SKM-1 treated with dmso at 0.1 percent for 144 hours (cell line): Measurements from ENCODE around the gene PPFIA4.

Experiments used
- DNase-seq: peaks from one replicate; lab custom pipeline; 2025; ENCODE audit not compliant: unreplicated experiment; lab: John Stamatoyannopoulos, UW

PPFIA4 gene

GRCh38 chr1:203099805-203100515 lies 73.7 kb downstream of the PPFIA4 start:
- no peak for DNase-seq

- no peak for DNase-seq
These were observed 74.2 kb downstream of the PPFIA4 start for GRCh38 chr1:203100516-203100869.

DNA sequence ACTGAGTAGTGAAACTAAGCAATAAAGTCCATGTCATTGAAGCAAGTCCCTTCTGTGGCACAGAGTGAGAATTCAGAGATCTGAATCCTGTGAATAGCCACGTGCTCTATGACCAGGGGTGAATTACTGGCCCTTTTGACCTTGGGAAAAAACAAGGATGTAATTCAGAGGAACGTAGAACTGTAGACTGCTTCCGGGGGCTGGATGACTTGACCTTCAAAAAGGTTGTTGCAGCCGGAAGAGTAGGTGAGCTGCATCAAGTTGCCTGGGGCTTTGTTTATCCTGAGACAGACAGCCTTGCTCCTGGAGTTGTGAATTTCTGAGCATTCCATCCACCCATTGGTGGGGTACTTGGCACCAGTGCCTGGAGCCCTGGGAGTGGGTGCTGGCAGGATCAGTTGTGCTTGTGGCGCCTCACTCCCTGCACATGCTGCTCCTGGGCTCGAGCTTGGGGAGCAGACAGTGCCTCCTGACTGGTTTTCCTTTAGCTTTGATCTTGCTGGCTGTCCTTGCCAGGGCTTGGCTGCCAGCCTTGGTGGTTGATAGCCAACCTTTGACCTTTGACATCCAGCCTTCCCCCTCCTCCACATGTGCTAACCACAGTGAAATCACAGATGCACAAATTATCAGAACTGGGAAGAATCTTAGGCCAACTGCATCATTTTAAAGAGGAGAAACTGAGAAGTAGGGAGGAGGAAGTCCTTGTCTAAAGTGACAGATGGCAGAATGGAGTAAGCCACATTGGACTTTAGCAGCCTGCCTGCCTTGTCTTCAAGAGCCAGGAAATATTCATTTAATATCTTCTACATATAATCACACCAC lies 75.7 kb downstream of the PPFIA4 start:
- DNase-seq, result peak; percentile 66

GRCh38 chr1:203103216-203103615 lies 76.9 kb downstream of the PPFIA4 start:
- no peak for DNase-seq

DNA sequence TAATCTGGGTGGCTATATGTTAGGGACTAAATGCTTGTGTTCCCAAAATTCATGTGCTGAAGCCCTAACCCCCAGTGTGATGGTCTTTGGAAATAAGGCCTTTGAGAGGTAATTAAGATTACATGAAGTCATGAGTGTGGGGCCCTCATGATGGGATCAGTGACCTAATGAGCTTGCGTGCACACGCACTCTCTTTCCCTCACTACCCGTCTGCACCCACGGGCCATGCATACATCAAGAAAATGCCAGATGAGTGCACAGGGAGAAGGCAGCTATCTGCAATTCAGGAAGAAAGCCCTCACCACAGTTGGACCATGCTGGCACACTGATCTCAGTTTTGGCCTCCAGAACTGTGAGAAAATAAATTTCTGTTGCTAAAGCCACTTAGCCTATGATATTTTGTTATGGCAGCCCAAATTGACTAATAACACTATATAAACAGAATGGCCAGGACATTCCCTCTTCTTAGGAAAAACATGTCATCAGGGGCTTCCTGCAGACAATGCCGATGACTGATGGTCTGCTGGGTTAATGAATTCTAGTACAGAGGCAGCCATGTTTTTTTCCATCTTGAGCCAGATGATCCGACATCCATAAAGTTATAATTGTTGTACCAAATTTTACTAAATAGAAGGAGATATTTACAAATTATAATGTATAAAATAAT lies 77.7 kb downstream of the PPFIA4 start:
- DNase-seq, result no peak

- no peak for DNase-seq
These were observed 78.6 kb downstream of the PPFIA4 start for GRCh38 chr1:203104789-203105390.

GRCh38 chr1:203112475-203112874 lies 86.2 kb downstream of the PPFIA4 start:
- no peak for DNase-seq

DNA sequence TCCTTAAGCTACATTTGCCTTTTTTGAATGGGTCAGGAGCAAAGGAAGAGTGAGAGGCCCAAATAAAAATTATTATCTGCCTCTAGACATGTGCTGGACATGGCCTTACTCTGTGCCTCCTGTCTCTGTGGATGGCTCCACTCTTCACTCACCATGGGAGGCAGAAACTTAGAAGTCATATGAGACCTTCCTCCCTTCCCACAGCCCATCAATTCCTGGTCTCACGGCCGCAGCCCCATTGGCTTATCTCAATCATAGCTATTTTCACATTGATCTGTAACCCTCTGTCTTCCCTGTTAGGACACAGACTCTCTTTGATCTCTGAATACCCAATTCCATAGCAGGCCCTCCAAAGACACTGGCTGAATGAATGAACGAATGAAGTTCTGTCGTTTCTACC lies 87.0 kb downstream of the PPFIA4 start:
- DNase-seq, result no peak

DNA sequence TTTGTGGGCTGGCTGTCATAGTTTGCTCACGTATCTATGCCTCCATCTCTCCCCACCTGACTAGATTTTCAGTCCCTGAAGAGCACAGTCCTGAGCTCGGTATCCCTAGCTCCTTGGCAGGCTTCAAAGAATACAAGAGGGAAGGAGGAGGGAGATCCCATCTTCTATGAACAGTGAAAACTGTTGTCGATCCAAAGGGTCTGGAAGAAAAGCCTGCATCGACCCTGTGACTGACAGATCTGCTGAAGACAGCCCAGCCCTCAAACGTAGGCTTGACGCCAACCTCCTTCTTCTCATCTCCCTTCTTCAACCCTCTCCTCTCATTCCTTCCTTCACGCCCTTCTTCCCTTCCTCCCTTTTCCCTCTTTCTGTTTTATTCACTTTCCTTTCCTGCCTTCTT lies 87.9 kb downstream of the PPFIA4 start:
- DNase-seq, result no peak

DNA sequence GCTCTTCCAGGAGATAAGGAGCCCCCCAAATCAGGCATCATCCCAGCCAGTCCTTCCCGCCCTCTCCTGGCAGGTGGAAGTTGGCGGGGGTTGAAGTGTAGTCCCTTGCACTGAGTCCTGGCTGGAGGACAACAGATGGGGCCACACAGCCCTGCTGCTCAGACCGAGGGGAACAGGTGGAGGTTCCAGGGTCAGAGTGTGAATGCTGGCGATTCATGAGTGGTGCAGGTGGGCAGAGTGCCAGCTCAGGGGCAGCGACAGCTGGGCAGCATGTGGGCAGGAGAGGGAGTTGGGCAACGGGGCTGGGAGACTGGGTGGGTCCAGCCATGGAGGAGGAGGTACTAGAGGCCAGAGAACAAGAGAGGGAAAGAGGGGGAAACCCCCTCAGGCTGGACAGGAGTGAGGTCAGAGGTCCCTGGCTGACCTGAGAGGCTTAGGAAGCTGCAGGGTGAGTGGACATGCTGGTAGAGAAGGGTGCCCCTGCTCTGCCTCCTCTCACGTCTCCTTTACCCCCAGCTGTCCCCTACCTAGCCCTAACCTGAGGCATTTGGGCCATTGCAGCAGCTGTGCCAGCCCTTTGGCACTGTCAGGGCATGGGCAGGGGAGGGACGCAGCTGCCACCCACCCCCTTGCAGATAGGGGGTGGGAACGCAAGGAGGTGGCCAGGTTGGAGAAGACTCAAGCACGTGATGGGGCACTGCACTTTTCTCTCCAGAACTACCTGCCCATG lies 90.0 kb downstream of the PPFIA4 start:
- no peak for DNase-seq

DNA sequence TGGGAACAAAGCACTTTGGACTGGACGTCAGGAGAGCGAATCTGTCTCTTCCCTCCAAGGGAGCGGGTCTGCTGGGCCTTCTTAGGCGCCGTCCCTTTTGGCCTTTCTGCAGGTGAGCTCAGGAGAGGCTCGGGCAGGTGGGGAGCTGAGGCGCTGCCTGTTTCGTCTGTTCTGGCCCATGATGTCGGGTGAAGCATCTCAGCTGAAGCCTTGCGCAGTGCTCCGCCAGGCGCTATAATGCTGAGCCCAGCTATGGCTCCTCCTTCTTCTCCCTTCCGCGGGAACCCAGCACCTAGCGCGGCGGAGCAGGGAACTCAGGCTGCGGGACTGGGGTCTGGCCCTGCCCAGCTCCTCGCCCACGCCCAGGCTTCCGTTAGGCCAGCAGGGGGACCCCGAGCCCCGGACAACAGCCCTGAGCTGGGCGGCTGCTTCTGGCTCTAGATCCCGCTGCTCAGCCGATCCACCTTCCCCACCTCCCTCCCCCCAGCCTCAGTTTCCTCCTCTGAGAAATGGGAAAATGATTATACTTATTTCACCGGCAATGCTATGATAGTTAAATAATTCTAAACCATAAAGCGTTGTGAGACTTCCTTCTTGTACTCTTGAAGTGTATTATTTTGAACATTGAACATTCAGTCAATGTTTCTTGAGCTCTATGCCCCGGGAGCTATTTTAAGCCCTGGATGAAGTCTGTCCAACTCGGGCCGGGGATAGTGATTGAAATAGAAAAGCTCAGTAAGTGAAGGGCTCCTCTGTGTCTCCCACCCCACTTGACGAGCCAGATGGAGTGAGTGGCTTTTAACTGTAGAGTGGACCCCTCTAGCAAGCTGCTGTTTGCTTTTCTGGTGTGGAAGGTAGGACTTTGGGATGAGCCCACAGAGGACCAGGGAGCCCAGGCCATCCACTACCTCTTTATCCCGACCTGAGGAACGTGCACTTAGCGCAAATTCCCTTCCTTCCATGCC lies 91.6 kb downstream of the PPFIA4 start:
- peak; percentile 61 for DNase-seq

DNA sequence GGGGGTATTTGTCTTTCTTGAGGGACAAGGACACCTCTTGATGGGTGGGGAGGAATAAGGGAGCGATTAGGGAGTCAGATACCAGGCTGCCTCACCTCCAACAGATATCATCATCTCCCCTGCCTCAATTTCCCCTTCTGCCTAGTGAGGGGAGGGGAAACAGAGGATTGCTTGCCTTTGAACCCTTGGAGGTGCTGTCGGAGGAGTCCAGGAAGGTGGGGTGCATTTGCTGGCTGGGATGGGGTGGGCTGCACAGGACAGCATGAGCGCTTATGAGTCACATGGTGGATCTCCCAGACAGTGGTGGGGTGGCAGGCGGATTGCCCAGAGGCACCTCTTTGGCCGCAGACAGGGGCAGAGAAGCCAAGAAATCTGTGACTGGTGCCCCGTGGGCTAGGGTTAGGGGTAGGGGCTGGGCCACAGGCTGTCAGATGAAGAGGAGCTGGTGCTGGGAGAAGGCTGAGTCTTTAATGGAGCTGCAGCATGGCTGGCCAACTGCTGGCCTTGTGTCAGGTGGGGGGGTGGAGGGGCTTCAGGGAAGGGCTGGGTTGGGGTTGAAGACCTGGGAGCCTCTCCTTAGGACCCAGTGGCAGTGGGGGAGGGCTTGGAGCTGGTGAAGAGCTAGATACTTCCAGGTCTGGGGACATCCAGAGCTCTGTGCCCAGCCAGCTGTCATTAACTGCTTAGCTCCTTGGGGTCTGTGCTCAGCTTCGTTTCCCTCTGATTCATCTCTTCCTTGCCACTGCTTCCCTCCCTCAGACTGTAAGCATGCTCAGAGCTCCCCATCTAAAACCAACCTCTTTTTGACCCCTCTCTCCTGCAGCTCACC lies 94.2 kb downstream of the PPFIA4 start:
- DNase-seq, result no peak

- DNase-seq, result peak; percentile 90
These were observed 95.1 kb downstream of the PPFIA4 start for GRCh38 chr1:203121186-203122015.

GRCh38 chr1:203122159-203122558 lies 95.9 kb downstream of the PPFIA4 start:
- DNase-seq, result no peak

DNA sequence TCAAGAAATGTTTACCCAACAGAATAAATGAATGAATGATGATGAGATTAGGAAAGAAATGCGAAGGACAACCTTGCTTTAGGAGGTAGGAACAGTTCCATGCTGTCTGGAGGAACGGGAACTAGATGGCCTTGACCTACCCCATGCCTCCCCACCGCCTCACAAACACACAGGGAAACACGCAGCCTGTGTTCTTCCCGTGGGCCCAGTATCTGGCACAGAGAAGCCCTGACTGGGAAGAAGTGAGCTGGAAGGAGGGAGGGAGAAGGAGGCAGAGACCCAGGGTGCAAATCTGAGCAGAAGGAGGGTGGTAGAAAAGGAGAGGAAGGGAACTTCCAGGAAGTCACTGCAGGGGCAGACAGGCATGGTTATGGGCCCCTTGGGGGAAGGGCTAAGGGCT lies 97.7 kb downstream of the PPFIA4 start:
- DNase-seq, result no peak

DNA sequence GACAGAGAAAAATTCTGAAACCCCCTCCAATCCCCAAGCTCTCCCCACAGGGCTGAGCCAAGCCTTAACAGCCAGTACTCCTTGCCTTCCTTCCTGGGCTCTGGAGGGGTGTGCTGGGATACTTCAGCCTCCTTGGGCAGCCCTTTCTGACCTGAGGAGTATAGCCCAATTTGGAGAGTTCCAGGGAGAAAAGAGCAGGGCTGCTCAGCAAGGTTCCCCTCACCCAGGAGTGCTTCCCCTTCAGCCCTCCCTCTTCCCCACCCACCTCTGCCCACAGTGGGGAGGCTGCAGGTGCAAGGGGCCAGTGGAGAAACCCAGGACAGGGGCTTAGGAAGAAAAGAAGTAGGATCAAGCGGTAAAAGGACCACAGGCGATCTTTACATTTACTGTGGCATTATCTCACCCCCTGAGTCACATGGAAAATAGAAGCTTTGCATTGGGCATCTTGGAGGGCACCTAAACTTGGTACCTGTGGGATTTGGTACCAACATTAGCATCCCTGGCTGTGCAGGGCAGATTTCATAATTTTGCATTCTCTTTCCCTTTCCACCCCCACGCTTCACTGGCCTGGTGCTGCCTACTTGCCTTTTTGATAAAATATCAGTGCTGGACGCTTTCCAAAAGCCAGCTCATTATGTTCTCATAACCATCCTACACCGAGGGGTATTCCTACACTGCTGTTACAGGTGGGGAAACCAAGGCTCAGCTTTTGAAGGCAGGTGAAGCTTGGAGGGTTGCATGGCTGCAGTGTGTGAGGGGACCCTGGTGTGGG lies 98.4 kb downstream of the PPFIA4 start:
- DNase-seq, result no peak

- DNase-seq, result peak; percentile 64
These were observed 100.0 kb downstream of the PPFIA4 start for GRCh38 chr1:203126151-203126865.
